IPS-20b (cell line): Measurements from ENCODE around the gene TBC1D9.

Experiments
- H3K27ac ChIP-seq: one replicate; pipeline ENCODE4 v1.5.1; 2013; ENCODE audit warnings: low read length
- H3K27me3 ChIP-seq: 2 replicates; pipeline ENCODE4 v1.6.1; 2013; ENCODE audit warnings: mild to moderate bottlenecking, low read length, inconsistent platforms; ENCODE audit not compliant: insufficient read depth
- H3K36me3 ChIP-seq: 2 replicates; pipeline ENCODE4 v1.6.1; 2013; ENCODE audit warnings: low read depth, mild to moderate bottlenecking, inconsistent platforms, low read length, moderate library complexity; ENCODE audit not compliant: insufficient read depth
- H3K4me1 ChIP-seq: 2 replicates; pipeline ENCODE4 v1.6.1; 2013; ENCODE audit warnings: mild to moderate bottlenecking, control low read depth, inconsistent platforms, low read length, moderate library complexity; ENCODE audit not compliant: insufficient read depth
- H3K4me3 ChIP-seq: 2 replicates; pipeline ENCODE4 v1.5.1; 2013; ENCODE audit warnings: mild to moderate bottlenecking, low read length, inconsistent platforms
- H3K9ac ChIP-seq: 2 replicates; pipeline ENCODE4 v1.6.1; 2013; ENCODE audit warnings: low read depth, mild to moderate bottlenecking, inconsistent platforms, low read length, moderate library complexity
- H3K9me3 ChIP-seq: 2 replicates; pipeline ENCODE4 v1.6.1; 2013; ENCODE audit warnings: mild to moderate bottlenecking, low read depth, low read length, inconsistent platforms; ENCODE audit not compliant: insufficient read depth

Gene TBC1D9

DNA sequence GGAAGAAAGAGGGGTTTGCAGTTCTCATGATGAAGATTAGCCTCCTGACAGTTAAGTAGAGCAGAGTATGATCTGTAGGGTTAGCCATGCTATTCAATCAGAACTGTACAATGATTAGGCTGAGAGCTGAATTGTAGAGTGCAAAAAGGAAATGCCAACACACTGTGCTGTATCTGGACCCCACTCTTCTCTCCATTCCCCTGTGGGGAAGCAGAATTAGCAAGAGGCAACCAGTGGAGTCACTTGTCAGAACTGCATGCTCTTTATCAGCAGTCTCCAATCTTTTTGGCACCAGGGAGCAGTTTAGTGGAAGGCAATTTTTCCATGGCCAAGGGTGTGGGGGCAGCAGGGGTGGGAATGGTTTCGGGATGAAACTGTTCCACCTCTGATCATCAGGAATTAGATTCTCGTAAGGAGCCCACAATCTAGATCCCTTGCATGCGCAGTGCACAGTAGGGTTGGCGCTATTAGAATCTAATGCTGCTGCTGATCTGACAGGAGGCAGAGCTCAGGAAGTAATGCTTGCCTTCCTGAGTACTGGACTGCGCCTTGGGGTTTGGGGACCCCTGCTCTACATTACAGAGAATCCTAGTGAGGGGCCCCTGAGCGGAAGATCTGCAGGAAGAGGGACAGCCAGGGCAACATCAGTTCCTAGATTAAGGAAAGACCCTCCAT is 19.4 kb downstream of the TBC1D9 start:
- peaks cover 39% of the 10 kb centered on the region for H3K4me1 ChIP-seq
- H3K9ac ChIP-seq = no peak overlapping the region
- H3K27ac ChIP-seq = no peak overlapping the region
- H3K36me3 ChIP-seq = no peaks in the 10 kb centered on the region
- H3K9me3 ChIP-seq = no peaks in the 10 kb centered on the region
- H3K4me3 ChIP-seq = no peak overlapping the region
- H3K27me3 ChIP-seq = no peaks in the 10 kb centered on the region

DNA sequence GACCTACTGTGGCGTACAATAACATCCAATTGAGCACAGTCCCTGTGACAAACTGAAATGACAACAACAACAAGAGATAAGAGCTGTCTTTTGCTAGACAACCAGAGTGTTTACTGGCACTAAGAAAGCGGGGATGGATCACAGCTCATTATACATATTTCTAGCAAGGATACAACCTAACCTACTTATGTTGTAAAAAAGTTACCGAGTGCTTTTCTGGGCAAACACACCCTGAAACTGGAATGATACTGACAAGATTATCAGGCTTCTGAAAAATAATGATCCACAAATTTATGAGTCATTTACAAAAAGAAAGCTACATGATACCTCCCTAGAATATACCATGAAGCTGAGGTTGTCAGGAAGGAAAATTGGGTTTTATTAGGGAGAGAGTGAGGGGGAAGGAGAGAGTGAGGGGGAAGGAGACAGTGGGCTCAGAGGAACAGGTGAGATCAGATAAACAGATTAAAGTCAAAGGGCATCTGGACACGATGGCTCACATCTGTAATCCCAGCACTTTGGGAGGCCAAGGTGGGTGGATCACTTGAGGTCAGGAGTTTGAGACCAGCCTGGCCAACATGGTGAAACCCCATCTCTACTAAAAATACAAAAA is 20.3 kb downstream of the TBC1D9 start:
- H3K27me3 ChIP-seq = no peaks in the 10 kb centered on the region
- no peak overlapping the region for H3K27ac ChIP-seq
- H3K36me3 ChIP-seq = no peaks in the 10 kb centered on the region
- no peaks in the 10 kb centered on the region for H3K9me3 ChIP-seq
- H3K4me1 ChIP-seq = peaks cover 39% of the 10 kb centered on the region
- no peak overlapping the region for H3K4me3 ChIP-seq
- H3K9ac ChIP-seq = no peak overlapping the region

DNA sequence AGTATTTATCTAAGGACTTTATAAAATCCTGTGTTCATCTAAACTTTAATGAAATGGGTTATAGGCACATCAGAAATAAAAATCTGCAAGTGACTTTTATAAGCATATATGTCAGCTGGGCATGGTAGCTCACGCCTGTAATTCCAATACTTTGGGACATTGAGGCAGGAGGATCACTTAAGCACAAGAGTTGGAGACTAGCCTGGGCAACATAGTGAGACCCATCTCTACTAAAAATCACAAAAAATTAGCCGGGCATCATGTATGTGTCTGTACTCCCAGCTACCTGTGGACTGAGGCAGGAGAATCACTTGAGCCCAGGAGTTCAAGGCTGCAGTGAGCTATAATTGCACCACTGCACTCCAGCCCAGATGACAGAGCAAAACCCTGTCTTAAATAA is 20.9 kb downstream of the TBC1D9 start:
- no peaks in the 10 kb centered on the region for H3K36me3 ChIP-seq
- H3K4me1 ChIP-seq = peaks cover 35% of the 10 kb centered on the region
- no peaks in the 10 kb centered on the region for H3K9me3 ChIP-seq
- H3K9ac ChIP-seq = no peak overlapping the region
- H3K27ac ChIP-seq = no peak overlapping the region
- H3K27me3 ChIP-seq = no peaks in the 10 kb centered on the region
- H3K4me3 ChIP-seq = no peak overlapping the region

DNA sequence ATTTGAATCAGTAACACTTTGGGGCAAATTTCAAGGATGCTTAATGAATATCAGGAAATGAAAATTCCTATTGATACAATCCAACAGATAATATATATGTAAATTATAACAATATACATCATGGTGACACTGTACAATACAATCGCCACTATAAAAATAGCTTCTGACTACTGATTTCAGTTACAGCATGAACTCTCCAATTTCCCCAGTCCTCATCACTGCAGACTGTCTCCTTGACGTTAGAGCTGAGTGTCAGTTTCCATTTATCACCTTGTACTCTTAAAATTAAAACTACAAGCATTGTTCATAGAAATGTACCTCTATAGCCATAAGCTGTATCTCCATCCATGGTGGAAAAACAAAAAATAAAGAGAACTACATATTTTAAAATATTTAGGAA is 23.4 kb downstream of the TBC1D9 start:
- H3K9me3 ChIP-seq = no peaks in the 10 kb centered on the region
- H3K4me3 ChIP-seq = no peak overlapping the region
- no peaks in the 10 kb centered on the region for H3K27me3 ChIP-seq
- no peaks in the 10 kb centered on the region for H3K36me3 ChIP-seq
- H3K4me1 ChIP-seq = peaks cover 23% of the 10 kb centered on the region
- no peak overlapping the region for H3K27ac ChIP-seq
- H3K9ac ChIP-seq = no peak overlapping the region

DNA sequence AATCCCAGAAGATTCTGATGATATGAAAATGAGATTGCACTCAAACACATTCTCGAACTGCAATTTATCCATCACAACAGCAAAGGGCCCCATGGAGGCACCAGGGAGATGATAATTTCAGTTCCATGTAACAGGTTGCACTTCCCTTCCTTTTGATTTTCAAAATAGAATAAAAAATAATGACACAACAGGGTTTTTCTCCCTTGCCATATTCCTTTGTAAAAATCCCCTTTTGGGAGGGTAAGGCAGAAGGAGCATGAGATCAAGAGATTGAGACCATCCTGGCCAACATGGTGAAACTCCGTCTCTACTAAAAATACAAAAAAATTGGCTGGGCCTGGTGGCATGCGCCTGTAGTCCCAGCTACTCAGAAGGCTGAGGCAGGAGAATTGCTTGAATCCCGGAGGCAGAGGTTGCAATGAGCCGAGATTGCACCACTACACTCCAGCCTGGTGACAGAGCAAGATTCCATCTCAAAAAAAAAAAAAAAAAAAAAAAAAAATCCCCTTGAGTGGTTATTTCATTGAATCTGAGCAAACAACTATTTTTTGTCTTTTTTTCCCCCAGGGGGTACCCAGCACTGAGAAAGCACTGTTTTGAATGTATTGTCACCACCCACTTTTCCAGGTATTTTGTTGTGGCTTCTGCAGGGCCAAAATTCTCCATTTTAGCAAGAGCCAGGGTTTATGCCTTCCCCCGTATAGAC is 26.7 kb downstream of the TBC1D9 start:
- no peaks in the 10 kb centered on the region for H3K9me3 ChIP-seq
- H3K9ac ChIP-seq = no peak overlapping the region
- H3K36me3 ChIP-seq = no peaks in the 10 kb centered on the region
- no peak overlapping the region for H3K4me3 ChIP-seq
- peaks cover 3% of the 10 kb centered on the region; the same call in 1 of the 2 replicates for H3K4me1 ChIP-seq
- H3K27ac ChIP-seq = no peak overlapping the region
- no peaks in the 10 kb centered on the region for H3K27me3 ChIP-seq

DNA sequence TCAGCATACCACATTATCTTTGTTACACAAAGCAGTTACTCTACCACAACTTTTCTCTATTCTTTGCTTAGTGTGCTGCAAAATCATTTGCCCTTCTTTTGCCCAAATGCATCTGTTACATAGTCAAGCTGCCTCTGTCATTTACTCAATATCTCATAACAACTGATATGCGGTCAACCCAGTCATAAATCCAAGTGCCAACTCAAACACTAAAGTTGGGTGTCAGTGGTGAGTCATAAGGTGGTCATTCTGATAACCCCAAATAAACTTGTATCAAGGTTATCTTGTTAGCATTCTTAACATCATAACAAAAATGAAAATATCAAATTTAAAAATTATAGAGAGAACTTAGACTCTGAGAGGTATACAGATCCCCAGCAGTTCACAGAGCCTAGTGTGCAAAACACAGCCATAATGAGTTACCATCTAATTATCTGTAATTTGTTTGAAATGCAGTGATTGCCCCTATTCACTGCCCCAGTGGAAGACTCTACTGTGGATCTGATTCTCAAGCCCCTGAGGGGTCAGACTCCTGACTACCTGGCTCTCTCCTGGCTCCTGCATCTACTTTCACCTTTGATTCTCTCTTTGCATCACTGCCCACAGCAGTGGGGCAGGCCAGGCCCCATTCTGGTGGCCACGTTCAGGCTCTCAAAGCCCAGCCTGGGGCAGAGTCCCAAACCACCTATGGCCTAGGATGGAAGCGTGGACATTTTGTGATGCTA is 29.2 kb downstream of the TBC1D9 start:
- no peak overlapping the region for H3K4me3 ChIP-seq
- H3K4me1 ChIP-seq = no peaks in the 10 kb centered on the region
- no peak overlapping the region for H3K9ac ChIP-seq
- no peaks in the 10 kb centered on the region for H3K36me3 ChIP-seq
- no peaks in the 10 kb centered on the region for H3K9me3 ChIP-seq
- H3K27me3 ChIP-seq = no peaks in the 10 kb centered on the region
- no peak overlapping the region for H3K27ac ChIP-seq

DNA sequence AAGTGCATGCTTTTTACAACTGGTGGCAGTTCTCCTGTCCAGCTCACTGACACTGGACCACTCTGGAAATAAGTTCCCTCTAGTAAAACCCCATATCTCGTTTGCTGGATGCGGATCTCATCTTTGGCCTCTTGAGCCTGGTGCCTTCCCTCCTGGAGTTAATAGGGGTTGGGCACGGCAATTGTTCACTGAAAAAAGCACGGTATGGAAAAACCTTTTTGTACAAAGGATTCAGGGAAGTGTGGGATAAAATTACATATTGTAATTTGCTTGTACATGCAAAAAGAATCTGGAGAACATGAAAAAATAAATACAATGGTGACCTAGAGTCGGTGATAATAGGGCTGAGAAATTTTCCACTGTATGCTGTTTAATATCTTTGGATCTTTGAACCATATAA is 30.6 kb downstream of the TBC1D9 start:
- Histone ChIP-seq H3K27ac (no peak overlapping the region), H3K9me3 (no peaks in the 10 kb centered on the region), H3K36me3 (no peaks in the 10 kb centered on the region), H3K27me3 (no peaks in the 10 kb centered on the region), H3K4me1 (no peaks in the 10 kb centered on the region), H3K4me3 (no peak overlapping the region), H3K9ac (no peak overlapping the region)

DNA sequence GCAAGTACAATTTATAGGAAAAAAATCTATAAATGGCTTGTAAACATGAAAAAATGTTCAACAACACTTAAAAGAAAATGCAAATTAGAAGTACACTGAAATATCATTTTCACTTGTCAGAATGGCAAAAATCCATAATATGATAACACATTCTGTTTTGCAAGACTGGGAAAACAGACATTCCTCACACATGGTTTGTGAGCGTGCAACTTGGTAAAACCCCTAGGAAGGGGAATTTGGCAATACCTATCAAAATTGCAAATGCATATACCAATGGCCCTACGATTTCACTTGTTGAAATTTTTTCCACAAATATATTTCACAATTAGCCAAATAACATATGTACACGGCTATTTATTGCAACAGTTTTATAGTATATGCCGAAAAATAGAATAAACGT is 31.4 kb downstream of the TBC1D9 start:
- H3K27ac ChIP-seq = no peak overlapping the region
- no peaks in the 10 kb centered on the region for H3K27me3 ChIP-seq
- H3K9ac ChIP-seq = no peak overlapping the region
- no peaks in the 10 kb centered on the region for H3K36me3 ChIP-seq
- H3K4me1 ChIP-seq = no peaks in the 10 kb centered on the region
- no peaks in the 10 kb centered on the region for H3K9me3 ChIP-seq
- no peak overlapping the region for H3K4me3 ChIP-seq

DNA sequence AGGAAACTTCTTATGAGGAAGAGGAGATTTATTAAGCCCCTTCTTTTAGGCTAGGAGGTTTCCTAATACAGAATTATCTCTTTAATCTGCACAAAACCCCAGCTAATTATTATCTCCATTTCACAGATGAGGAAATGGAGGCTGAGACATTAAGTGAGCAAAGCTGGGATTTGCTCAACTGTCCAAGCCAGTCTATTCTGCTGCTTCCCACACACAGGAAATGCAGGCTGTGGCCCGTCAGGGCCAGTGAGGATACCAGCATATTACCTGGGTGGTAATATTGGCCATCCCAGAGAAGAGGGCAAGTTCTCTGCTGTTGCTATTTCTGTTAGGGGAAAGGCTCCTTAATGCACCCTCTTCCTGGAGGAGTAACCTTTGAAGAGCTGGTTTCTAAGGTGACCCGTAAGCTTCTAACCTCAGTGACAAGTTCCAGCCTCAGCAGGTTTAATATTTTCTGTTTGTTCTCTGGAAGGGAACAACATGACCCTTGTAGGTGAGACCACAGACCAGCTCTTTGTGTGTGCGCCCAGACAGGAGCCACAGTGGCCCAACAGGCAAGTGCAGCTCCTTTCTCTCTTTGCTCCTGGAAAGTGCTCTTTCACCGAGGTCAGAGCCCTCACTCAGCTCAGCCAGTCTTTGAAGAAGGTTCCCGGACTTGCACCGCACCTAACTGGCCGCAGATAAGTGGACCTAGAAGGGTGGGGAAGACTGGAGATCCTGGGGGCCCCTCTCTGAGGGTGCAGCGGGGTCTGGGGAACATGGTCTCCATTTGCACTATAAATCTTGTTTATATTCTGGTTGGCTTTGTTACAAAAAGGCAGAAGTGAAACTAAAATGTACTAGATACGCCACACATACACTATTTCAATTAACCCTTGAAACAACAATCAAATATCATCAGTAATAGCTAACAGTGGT is 35.5 kb downstream of the TBC1D9 start:
- no peak overlapping the region for H3K4me3 ChIP-seq
- H3K27ac ChIP-seq = no peak overlapping the region
- no peak overlapping the region for H3K9ac ChIP-seq

DNA sequence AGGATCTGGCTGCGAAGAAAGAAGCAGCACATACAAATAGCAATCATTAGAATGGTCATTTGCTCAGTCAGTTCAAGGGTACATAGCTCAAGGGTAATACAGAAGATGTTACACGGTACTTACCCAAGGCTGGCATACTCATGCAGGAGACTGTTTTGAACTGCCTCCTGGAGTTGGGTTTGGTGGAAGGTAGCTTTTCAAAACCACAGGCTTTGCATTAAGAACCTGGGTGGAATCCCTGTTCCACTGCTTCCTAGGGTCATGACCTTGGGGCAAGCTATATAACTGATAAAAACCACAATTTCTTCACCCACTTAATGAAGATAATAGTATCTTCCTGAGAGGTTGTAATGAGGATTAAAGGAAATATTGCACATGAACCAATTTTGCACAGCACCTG is 36.5 kb downstream of the TBC1D9 start:
- no peak overlapping the region for H3K27ac ChIP-seq
- H3K4me1 ChIP-seq = no peaks in the 10 kb centered on the region; the same call in 1 of the 2 replicates
- H3K27me3 ChIP-seq = no peaks in the 10 kb centered on the region
- no peaks in the 10 kb centered on the region for H3K9me3 ChIP-seq
- H3K9ac ChIP-seq = no peak overlapping the region
- H3K4me3 ChIP-seq = no peak overlapping the region
- H3K36me3 ChIP-seq = no peaks in the 10 kb centered on the region

More for the DNA sequence above, 35.5 kb downstream of the TBC1D9 start:
- Histone ChIP-seq H3K36me3 (no peaks in the 10 kb centered on the region), H3K9me3 (no peaks in the 10 kb centered on the region), H3K4me1 (no peaks in the 10 kb centered on the region; the same call in 1 of the 2 replicates), H3K27me3 (no peaks in the 10 kb centered on the region)

DNA sequence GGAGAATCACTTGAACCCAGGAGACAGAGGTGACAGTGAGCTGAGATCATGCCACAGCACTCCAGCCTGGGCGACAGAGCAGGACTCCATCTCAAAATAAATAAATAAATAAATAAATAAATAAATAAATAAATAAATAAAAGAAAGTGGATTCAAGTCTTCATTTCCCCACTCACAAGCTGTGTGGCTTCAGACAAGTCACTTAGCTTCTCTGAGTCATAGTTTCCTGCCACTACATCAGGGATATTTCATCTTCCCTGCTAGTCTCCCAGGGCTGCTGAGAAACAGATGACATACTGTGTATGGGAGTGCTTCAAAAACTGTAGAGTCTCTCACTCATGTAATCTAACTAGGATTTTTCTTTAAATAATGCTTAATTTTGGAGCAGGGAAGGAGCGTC is 37.2 kb downstream of the TBC1D9 start:
- Histone ChIP-seq H3K9me3 (no peaks in the 10 kb centered on the region), H3K9ac (no peak overlapping the region), H3K36me3 (no peaks in the 10 kb centered on the region), H3K27me3 (no peaks in the 10 kb centered on the region), H3K4me1 (no peaks in the 10 kb centered on the region; the same call in 1 of the 2 replicates), H3K4me3 (no peak overlapping the region), H3K27ac (no peak overlapping the region)
